Cardiac fibroblast (primary cell): ENCODE data around the gene PRR13.
A peak's percentile ranks its signal among the peaks of the same experiment; 100 is the strongest.
"Not testable (repeated sequence)": the region's sequence is repeated elsewhere in the genome, so short reads cannot be mapped to it uniquely, and the experiment has no call there.

Source experiments
- DNase-seq, 2 donors: peaks; one replicate each; pipeline versions ENCODE4 v3.0.0 to v3.0.0-alpha.2; 2010; ENCODE audit warnings: low read depth in 2 of 2
- H3K4me3 ChIP-seq, 2 donors: replicated peaks in 1 of 2; 1 replicate in 1 of 2; 2 replicates in 1 of 2; pipeline ENCODE4 v1.5.1; 2011; ENCODE audit warnings: low read depth in 2 of 2, low read length in 2 of 2, mild to moderate bottlenecking in 2 of 2, moderate library complexity in 1 of 2
- TF ChIP-seq, protein P1 (sequence below): IDR thresholded peaks from one replicate; pipeline ENCODE4 v1.5.1; 2011; ENCODE audit warnings: low read depth, mild to moderate bottlenecking, low read length, inconsistent platforms

The PRR13 gene

DNA sequence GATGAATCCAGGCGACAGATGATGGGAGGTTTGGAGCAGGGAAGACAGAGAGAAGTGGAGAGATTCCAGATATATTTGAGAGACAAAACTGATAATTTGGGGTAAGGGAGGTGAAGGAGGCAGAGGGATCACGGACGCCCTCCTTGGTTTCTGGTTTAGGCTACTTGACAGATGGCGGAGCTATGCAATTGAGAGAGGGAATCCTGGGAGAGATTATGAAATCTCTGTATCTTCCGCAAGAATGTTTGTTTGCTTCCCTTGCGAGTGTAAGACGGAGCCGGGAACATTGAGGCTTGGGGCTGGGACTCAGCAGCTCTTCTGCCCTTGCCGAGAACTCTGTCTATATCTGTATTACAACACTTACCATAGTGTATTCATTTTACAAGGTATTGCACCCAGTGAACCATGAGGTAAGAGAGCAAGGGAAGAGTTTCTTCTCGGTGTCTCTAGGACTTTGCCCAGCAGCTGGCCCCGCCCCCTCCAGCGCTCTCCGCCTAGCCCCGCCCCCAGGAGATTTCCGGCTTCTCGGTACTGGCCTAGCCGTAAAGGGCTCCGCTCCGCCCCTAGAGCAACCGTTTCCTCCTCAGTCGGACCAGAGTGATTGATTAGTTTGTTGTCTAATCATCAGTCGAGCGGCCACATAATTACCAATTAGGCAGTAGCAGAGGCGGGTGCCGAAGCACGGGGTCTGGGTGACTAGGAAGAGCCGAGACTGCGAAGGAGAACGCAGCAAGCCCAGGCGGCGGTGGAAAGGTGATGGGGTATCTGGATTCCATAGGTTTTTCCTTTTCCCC lies at the start of gene PRR13:
TSS of gene PRR13 (plus strand) at position 695 of the 794 bp plus-strand sequence. CDS start 981 bp downstream, outside the sequence.
- TF ChIP-seq, protein P1, sequence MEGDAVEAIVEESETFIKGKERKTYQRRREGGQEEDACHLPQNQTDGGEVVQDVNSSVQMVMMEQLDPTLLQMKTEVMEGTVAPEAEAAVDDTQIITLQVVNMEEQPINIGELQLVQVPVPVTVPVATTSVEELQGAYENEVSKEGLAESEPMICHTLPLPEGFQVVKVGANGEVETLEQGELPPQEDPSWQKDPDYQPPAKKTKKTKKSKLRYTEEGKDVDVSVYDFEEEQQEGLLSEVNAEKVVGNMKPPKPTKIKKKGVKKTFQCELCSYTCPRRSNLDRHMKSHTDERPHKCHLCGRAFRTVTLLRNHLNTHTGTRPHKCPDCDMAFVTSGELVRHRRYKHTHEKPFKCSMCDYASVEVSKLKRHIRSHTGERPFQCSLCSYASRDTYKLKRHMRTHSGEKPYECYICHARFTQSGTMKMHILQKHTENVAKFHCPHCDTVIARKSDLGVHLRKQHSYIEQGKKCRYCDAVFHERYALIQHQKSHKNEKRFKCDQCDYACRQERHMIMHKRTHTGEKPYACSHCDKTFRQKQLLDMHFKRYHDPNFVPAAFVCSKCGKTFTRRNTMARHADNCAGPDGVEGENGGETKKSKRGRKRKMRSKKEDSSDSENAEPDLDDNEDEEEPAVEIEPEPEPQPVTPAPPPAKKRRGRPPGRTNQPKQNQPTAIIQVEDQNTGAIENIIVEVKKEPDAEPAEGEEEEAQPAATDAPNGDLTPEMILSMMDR = no peak
- peak; percentile 100 for DNase-seq
- H3K4me3 ChIP-seq = peak within 1 kb of the TSS; percentile 67

DNA sequence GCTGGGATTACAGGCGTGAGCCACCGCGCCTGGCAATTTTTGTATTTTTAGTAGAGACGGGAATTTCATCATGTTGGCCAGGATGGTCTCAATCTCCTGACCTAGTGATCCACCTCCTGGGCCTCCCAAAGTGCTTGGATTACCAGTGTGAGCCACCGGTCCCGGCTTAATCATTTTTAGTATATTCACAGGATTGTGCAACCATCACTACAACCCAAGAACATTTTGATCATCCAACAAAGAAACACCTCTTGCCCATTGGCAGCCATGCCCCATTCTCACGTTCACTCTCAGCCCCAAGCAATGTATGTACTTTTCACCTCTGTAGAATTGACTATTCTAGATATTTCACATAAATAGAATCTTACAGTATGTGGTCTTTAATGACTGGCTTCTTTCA lies 41.6 kb upstream of the PRR13 start:
- no peak for DNase-seq
- H3K4me3 ChIP-seq = no peak overlapping the region
- TF ChIP-seq, protein P1 = no peak

DNA sequence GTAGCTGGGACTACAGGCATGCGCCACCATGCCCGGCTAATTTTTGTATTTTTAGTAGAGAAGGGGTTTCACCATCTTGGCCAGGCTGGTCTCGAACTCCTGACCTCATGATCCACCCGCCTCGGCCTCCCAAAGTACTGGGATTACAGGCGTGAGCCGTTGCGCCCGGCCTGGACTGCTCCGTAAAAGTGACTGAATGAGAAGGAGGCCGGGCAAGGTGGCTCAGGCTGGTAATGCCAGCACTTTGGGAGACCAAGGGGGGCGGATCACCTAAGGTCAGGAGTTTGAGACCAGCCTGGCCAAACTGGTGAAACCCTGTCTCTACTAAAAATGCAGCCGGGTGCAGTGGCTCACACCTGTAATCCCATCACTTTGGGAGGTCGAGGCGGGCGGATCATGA lies 39.2 kb upstream of the PRR13 start:
- not testable (repeated sequence) for DNase-seq, H3K4me3 ChIP-seq

DNA sequence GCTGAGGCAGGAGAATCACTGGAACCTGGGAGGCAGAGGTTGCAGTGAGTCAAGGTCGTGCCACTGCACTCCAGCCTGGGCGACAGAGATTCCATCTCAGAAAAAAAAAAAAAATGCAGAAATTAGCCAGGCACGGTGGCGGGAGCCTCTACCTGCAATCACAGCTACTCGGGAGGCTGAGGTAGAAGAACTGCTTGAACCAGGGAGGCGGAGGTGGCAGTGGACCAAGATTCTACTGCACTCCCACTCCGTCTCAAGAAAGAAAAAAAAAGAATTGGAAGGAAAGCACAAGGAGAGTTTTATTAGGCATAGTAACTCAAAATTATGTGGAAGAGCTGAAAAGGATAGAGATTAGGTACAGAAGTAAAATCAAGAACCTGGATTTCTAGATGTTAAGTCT lies 38.7 kb upstream of the PRR13 start:
- DNase-seq = no peak
- TF ChIP-seq, protein P1 = no peak
- no peak overlapping the region for H3K4me3 ChIP-seq

- no peak overlapping the region for H3K4me3 ChIP-seq
- TF ChIP-seq, protein P1 = no peak
- DNase-seq = no peak
Observed at GRCh38 chr12:53410951-53411350, 30.6 kb upstream of the PRR13 start.

DNA sequence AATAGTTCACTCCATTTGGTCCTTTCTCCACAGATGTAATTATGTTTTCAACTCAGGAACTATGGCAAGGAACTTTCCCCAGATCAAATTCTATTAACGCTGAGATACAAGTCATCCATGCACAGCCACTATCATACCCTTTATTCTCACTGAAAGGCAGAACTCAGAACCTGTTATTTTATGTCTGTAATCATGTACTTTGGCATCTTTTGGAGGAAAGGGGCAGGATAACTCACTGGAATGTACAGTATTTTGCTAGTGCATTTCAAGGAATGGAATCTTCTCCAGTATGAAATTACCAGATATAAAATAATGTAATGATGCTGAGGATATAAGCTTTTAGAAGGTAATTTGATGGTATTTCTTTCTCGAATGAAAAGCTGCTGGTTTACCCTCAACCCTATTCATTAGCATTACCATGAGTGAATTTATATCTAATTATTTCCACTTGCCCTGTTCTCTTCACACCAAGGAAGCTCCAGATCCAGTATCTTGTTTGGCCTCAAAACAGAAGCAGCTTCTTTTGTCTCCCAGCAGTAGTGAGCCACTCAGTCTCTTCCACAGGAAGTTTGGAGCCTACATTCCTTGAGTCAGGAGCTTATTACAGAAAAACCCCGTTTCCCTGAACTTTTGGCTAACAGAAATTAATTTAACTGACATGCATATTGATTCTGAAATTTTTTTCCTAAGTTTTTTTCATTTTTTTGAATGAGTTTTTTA lies 27.9 kb upstream of the PRR13 start:
- TF ChIP-seq, protein P1 = no peak
- no peak overlapping the region for H3K4me3 ChIP-seq
- DNase-seq = peak; percentile 28 to 32

GRCh38 chr12:53414756-53415417 lies 26.6 kb upstream of the PRR13 start:
- DNase-seq = peak in 1 of 2 donors; percentile 44
- TF ChIP-seq, protein P1 = no peak
- no peak overlapping the region for H3K4me3 ChIP-seq

GRCh38 chr12:53415752-53416389 lies 25.7 kb upstream of the PRR13 start:
- DNase-seq, H3K4me3 ChIP-seq: not testable (repeated sequence)

DNA sequence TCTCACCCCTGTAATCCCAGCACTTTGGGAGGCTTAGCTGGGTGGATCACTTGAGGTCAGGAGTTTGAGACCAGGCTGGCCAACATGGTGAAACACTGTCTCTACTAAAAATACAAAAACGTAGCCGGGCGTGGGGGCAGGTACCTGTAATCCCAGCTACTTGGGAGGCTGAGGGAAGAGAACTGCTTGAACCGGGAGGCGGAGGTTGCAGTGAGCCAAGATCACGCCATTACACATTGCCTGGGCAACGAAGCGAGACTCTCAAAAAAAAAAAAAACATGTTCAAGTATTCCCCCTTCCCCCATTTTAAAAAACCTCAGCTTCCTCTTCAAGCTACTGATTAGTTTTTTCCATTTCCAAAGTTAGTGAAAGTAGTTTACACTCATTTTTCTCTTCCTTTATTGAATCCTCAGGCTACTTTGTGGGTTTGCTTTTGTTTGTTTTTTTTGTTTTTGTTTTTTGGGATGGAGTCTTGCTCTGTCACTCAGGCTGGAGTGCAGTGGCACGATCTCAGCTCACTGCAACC lies 24.2 kb upstream of the PRR13 start:
- not testable (repeated sequence) for H3K4me3 ChIP-seq, DNase-seq
